SK-N-SH (cell line): Measurements from ENCODE around the gene SRRM4. TPM values are rescaled to one million over a fixed set of nuclear protein-coding genes. Genes with fewer than 3 reads are reported as not detected.

Experiments
- CTCF ChIA-PET: fragments of 300-600, 350-600 bp; formaldehyde crosslinking; extraction: SDS; loops from one replicate; lab custom pipeline; 2021; lab: Yijun Ruan, JAX
- POLR2A ChIA-PET: fragments of 350-600 bp; sonication (Branson Sonifier 250); formaldehyde crosslinking; extraction: SDS; loops from one replicate; lab custom pipeline; 2020; ENCODE audit warnings: antibody characterized with exemption, inconsistent platforms; lab: Yijun Ruan, JAX
- DNase-seq: peaks from one replicate; pipeline ENCODE4 v3.0.0; 2012
- H2AFZ ChIP-seq: fragments of 200-600 bp; sonication (generic); 2 replicates; pipeline ENCODE4 v1.8.1; 2016; ENCODE audit warnings: antibody characterized with exemption, mild to moderate bottlenecking, low read depth
- H3F3A ChIP-seq: fragments of 200-600 bp; sonication (generic); replicated peaks from 2 replicates; pipeline ENCODE3; 2016; ENCODE audit warnings: antibody characterized with exemption, mild to moderate bottlenecking; ENCODE audit not compliant: insufficient read depth
- H3K27ac ChIP-seq, 2 experiments: fragments of 200-500 bp in 1 of 2; fragments of 200-600 bp in 1 of 2; sonication (Bioruptor generic) in 1 of 2; sonication (generic), shearing (Covaris generic) in 1 of 2; 2 replicates each; pipeline versions ENCODE4 v1.5.1 to v1.6.1; 2014 to 2016; ENCODE audit warnings: low read depth in 2 of 2, inconsistent platforms in 1 of 2, low read length in 1 of 2, mild to moderate bottlenecking in 1 of 2, mixed read lengths in 1 of 2
- H3K27me3 ChIP-seq: fragments of 200-600 bp; sonication (generic), shearing (Covaris generic); 2 replicates; pipeline ENCODE4 v1.6.1; 2016; ENCODE audit warnings: mixed run types; ENCODE audit not compliant: insufficient read depth
- H3K36me3 ChIP-seq, 2 experiments: fragments of 200-500 bp in 1 of 2; fragments of 200-600 bp in 1 of 2; sonication (Bioruptor generic) in 1 of 2; sonication (generic) in 1 of 2; replicated peaks in 1 of 2; 2 replicates each; pipeline versions ENCODE3 to v1.5.1; 2014 to 2016; ENCODE audit warnings: low read length in 1 of 2, mild to moderate bottlenecking in 1 of 2; ENCODE audit not compliant: insufficient read depth in 2 of 2, control insufficient read depth in 1 of 2
- H3K4me1 ChIP-seq, 2 experiments: fragments of 200-500 bp in 1 of 2; fragments of 200-600 bp in 1 of 2; sonication (Bioruptor generic) in 1 of 2; sonication (generic), shearing (Covaris generic) in 1 of 2; 2 replicates each; pipeline versions ENCODE4 v1.5.1 to v1.6.1; 2014 to 2016; ENCODE audit warnings: low read depth in 1 of 2, low read length in 1 of 2, mixed run types in 1 of 2; ENCODE audit not compliant: insufficient read depth in 2 of 2, control insufficient read depth in 1 of 2
- H3K4me2 ChIP-seq: fragments of 200-600 bp; sonication (generic), shearing (Covaris generic); 2 replicates; pipeline ENCODE4 v1.6.1; 2017; ENCODE audit warnings: mixed run types
- H3K4me3 ChIP-seq, 2 experiments: fragments of 200-500 bp in 1 of 2; fragments of 200-600 bp in 1 of 2; sonication (Bioruptor generic) in 1 of 2; sonication (generic), shearing (Covaris generic) in 1 of 2; 2 replicates each; pipeline versions ENCODE4 v1.5.1 to v1.8.1; 2014 to 2016; ENCODE audit warnings: low read depth in 2 of 2, inconsistent platforms in 1 of 2, low read length in 1 of 2, mild to moderate bottlenecking in 1 of 2, mixed read lengths in 1 of 2, moderate library complexity in 1 of 2
- H3K79me2 ChIP-seq: fragments of 200-600 bp; sonication (generic); 2 replicates; pipeline ENCODE4 v1.8.1; 2017; ENCODE audit warnings: mild to moderate bottlenecking; ENCODE audit not compliant: insufficient read depth
- H3K9ac ChIP-seq: fragments of 200-600 bp; sonication (generic); 2 replicates; pipeline ENCODE4 v1.6.1; 2017; ENCODE audit warnings: mixed run types
- H3K9me2 ChIP-seq: fragments of 200-600 bp; sonication (generic); 2 replicates; pipeline ENCODE4 v1.6.1; 2017; ENCODE audit warnings: mixed run types
- H3K9me3 ChIP-seq: fragments of 200-600 bp; sonication (generic); 2 replicates; pipeline ENCODE4 v1.6.1; 2017; ENCODE audit warnings: mixed run types, mild to moderate bottlenecking, moderate library complexity
- H4K20me1 ChIP-seq: fragments of 200-600 bp; sonication (generic); 2 replicates; pipeline ENCODE4 v1.6.1; 2017; ENCODE audit warnings: mild to moderate bottlenecking, mixed run types; ENCODE audit not compliant: insufficient read depth
- FOSL2 ChIP-seq: IDR thresholded peaks from 2 replicates; pipeline ENCODE4 v1.4.0; 2012; ENCODE audit warnings: low read depth, mild to moderate bottlenecking, moderate library complexity, borderline replicate concordance
- JUND ChIP-seq: IDR thresholded peaks from 2 replicates; pipeline ENCODE4 v1.4.0; 2012
- NFIC ChIP-seq: IDR thresholded peaks from 2 replicates; pipeline ENCODE4 v1.4.0; 2012; ENCODE audit warnings: borderline replicate concordance
- PBX3 ChIP-seq: IDR thresholded peaks from 2 replicates; pipeline ENCODE4; 2012
- RAD21 ChIP-seq: IDR thresholded peaks from 2 replicates; pipeline ENCODE4 v1.6.1; 2012; ENCODE audit warnings: mild to moderate bottlenecking, low read length
- RCOR1 ChIP-seq: fragments of 150-350 bp; IDR thresholded peaks from 2 replicates; pipeline ENCODE4 v1.6.1; 2017; ENCODE audit warnings: antibody characterized with exemption, low read length
- SMC3 ChIP-seq: IDR thresholded peaks from 2 replicates; pipeline ENCODE4 v1.6.1; 2012; ENCODE audit warnings: low read depth, low read length, improper control_type of control experiment
- TCF12 ChIP-seq: IDR thresholded peaks from 2 replicates; pipeline ENCODE4 v1.4.0; 2012
- YY1 ChIP-seq: IDR thresholded peaks from 2 replicates; pipeline ENCODE4 v1.4.0; 2012; ENCODE audit warnings: low read depth, mild to moderate bottlenecking
- WGBS: methylation state at CpG from one replicate; pipeline ENCODE4 v1.1.6; 2017; ENCODE audit warnings: low lambda C conversion rate; 5-methylcytosine and 5-hydroxymethylcytosine counted together
- polyA plus RNA-seq, 3 experiments: library from polyadenylated mRNA; depleted of rRNA; stranded (reverse); fragments of >200 nt; gene quantifications; 2 replicates each; pipeline ENCODE4 v1.2.3, GENCODE V29; 2012

The SRRM4 gene
- polyA plus RNA-seq, 1 of the 3 experiments (the other 2 are of a cell fraction): 0.03 TPM

DNA sequence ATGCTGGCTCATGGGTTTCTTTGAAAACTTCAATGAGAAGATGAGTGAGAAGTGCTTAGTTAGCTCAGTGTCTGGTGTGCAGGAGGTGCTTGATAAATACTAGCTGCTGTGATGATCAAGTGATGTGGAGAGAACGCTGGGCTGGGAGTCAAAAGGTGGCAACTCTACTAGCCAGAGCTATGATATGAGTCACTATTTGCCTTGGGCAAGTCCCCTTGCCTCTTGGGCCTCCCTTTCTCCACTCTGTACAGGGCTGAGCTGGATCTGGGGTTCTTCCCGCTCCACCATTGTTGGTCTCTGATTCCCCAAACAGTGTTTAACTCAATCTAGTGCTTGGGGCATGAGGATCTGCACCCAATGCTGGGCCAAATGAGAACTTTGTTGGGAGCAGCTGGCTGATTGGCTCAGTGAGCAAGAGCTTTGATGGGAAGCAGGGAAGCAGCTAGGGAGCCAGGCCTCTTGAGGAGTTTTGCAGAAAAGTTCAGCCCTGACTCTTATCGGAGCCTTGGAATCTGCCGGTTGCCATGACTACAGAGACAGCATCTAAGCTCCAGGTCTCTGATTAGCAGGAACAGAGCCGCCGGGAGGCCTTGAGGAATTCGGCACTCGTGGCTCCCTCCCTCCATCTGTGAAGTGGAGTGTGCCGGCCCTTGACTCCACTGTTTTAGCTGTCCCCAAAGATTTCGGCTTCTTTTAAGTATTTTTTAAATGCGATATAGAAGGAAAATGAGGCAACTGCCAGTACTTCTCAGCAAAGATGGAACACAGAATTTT is 115.3 kb downstream of the SRRM4 start (continued):
- no peak for TF ChIP-seq PBX3

- no peak for DNase-seq
- no peaks in the 10 kb centered on the region for H4K20me1 ChIP-seq
- no peaks in the 10 kb centered on the region for H3K36me3 ChIP-seq
- TF ChIP-seq FOSL2 (no peak), SMC3 (no peak), YY1 (no peak), JUND (no peak)
- 0% methylated on average over 1 of the region's 3 CpGs for WGBS
- no peaks in the 10 kb centered on the region for H3K9me2 ChIP-seq
- no peaks in the 10 kb centered on the region for H3K79me2 ChIP-seq
- H3K9ac ChIP-seq: no peak overlapping the region
- H2AFZ ChIP-seq: no peak overlapping the region
- H3K4me1 ChIP-seq: peaks cover 0 to 3% of the 10 kb centered on the region in 2 experiments; a peak in 1 of 4 replicates
- H3K4me3 ChIP-seq: no peak overlapping the region
- no peaks in the 10 kb centered on the region for H3K9me3 ChIP-seq
- no peak overlapping the region for H3K27ac ChIP-seq
- POLR2A ChIA-PET: no interaction called here
- H3F3A ChIP-seq: no peaks in the 10 kb centered on the region
- no peak overlapping the region for H3K4me2 ChIP-seq
- H3K27me3 ChIP-seq: no peaks in the 10 kb centered on the region
- CTCF ChIA-PET: interaction anchor here (1.6 to 2.1 kb wide), 2 partner anchors 11 to 12 kb away, joined by 5 to 6 read pairs; no protein-coding TSS in a partner anchor
These were observed 119.6 kb downstream of the SRRM4 start for GRCh38 chr12:119100933-119101332.

- Histone ChIP-seq H3K27ac (no peak overlapping the region), H4K20me1 (no peaks in the 10 kb centered on the region), H3K79me2 (no peaks in the 10 kb centered on the region), H3K36me3 (no peaks in the 10 kb centered on the region), H3K4me2 (no peak overlapping the region), H3K27me3 (no peaks in the 10 kb centered on the region), H3K9ac (no peak overlapping the region), H3K4me1 (no peaks in the 10 kb centered on the region), H2AFZ (no peak overlapping the region)
- POLR2A ChIA-PET: interaction anchor here (0.5 kb wide), 1 partner anchor 16 kb away, joined by 3 read pairs; no protein-coding TSS in a partner anchor
- CTCF ChIA-PET: interaction anchor here (1.1 to 1.6 kb wide), 2 partner anchors 11 to 13 kb away, joined by 3 to 5 read pairs; no protein-coding TSS in a partner anchor
- TF ChIP-seq NFIC: no peak
- no peak for TF ChIP-seq FOSL2
- TF ChIP-seq RAD21: no peak
- no peak for TF ChIP-seq SMC3
- no peak for TF ChIP-seq RCOR1
- no peak for TF ChIP-seq TCF12
- TF ChIP-seq, all 33 proteins: peak for 0
- Histone ChIP-seq H3K9me3 (no peaks in the 10 kb centered on the region), H3K4me3 (no peak overlapping the region), H3K9me2 (no peaks in the 10 kb centered on the region), H3F3A (no peaks in the 10 kb centered on the region)
- DNase-seq: no peak
- WGBS: 3% methylated on average over 4 of the region's 4 CpGs
These were observed 120.9 kb downstream of the SRRM4 start for GRCh38 chr12:119102274-119102673.
